LNCaP clone FGC (cell line): ENCODE results near the gene TREM2.

Experiments used
- DNase-seq: peaks from one replicate; pipeline ENCODE4 v3.0.0-alpha.2; 2011; ENCODE audit warnings: low read depth
- H3K4me3 ChIP-seq: 2 replicates; pipeline ENCODE4 v1.5.1; 2011; ENCODE audit warnings: mild to moderate bottlenecking, low read depth, low read length, control low read depth
- CTCF ChIP-seq: IDR thresholded peaks from 2 replicates; pipeline ENCODE4 v1.5.1; 2012; ENCODE audit warnings: mild to moderate bottlenecking; ENCODE audit not compliant: control insufficient read depth, insufficient read depth; ENCODE audit errors: extremely low read depth

Gene TREM2

GRCh38 chr6:41181566-41181965, 18.6 kb upstream of the TREM2 start:
- TF ChIP-seq CTCF: no peak
- no peak overlapping the region for H3K4me3 ChIP-seq
- DNase-seq: no peak

- no peak for TF ChIP-seq CTCF
- DNase-seq: no peak
- no peak overlapping the region for H3K4me3 ChIP-seq
Measured at GRCh38 chr6:41179163-41179562, 16.2 kb upstream of the TREM2 start.

GRCh38 chr6:41177695-41178094, 14.8 kb upstream of the TREM2 start:
- H3K4me3 ChIP-seq: no peak overlapping the region
- no peak for DNase-seq
- no peak for TF ChIP-seq CTCF

GRCh38 chr6:41177287-41177686, 14.4 kb upstream of the TREM2 start:
- H3K4me3 ChIP-seq: no peak overlapping the region
- TF ChIP-seq CTCF: no peak
- DNase-seq: no peak

GRCh38 chr6:41176189-41176588, 13.3 kb upstream of the TREM2 start:
- no peak for DNase-seq
- TF ChIP-seq CTCF: no peak
- no peak overlapping the region for H3K4me3 ChIP-seq

- TF ChIP-seq CTCF: no peak
- no peak overlapping the region for H3K4me3 ChIP-seq
- no peak for DNase-seq
Measured at GRCh38 chr6:41175084-41175483, 12.2 kb upstream of the TREM2 start.

GRCh38 chr6:41174610-41175009, 11.7 kb upstream of the TREM2 start:
- no peak for TF ChIP-seq CTCF
- no peak overlapping the region for H3K4me3 ChIP-seq
- no peak for DNase-seq
